Stimulated activated CD8-positive, alpha-beta memory T cell treated with anti-CD3 and anti-CD28 coated beads, Interleukin-4, amount 100 ng/mL, for 4 hours (primary cell): ENCODE results near the gene CA12.

Experiments used
- DNase-seq, 2 donors: peaks; one replicate each; pipeline ENCODE4 v3.0.0-alpha.2; 2020; ENCODE audit warnings: low read depth in 2 of 2, low spot score in 1 of 2

The CA12 gene

GRCh38 chr15:63276342-63277037, 105.2 kb downstream of the CA12 start:
- DNase-seq, result no peak

GRCh38 chr15:63274427-63274826, 107.2 kb downstream of the CA12 start:
- no peak for DNase-seq
